HUDEP-2 (cell line): ENCODE measurements around the gene CDA.
A peak's percentile ranks its signal among the peaks of the same experiment; 100 is the strongest.

Experiments used
- DNase-seq, 76 experiments: peaks; one replicate each; lab custom pipeline; 2025; ENCODE audit not compliant: unreplicated experiment in 76 of 76; lab: John Stamatoyannopoulos, UW

CDA gene

DNA sequence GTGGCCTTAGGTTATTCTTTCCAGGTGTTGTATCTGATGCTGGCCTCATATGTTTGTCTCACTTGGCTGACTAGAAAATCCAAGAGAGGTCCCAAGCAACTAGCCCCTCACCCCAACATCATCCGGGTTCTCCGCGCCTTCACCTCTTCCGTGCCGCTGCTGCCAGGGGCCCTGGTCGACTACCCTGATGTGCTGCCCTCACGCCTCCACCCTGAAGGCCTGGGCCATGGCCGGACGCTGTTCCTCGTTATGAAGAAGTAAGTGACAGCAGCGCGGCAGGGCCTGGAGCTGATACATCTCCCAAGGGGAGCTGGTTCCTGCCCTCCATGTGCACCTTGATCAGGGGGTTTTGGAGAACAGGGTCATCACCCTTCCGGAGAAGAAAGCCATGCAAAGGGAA lies 55.5 kb downstream of the CDA start:
- DNase-seq: no peak

DNA sequence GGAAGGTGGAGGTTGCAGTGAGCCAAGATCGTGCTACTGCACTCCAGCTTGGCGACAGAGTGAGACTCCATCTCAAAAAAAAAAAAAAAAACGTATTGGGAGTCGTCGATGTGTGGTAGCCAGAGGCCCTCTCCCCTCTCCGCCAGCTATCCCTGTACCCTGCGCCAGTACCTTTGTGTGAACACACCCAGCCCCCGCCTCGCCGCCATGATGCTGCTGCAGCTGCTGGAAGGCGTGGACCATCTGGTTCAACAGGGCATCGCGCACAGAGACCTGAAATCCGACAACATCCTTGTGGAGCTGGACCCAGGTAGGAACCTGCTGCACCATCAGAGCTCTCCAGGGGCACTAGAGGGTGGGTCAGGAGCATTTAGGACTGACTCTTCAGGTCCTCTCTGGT lies 56.5 kb downstream of the CDA start:
- no peak for DNase-seq

GRCh38 chr1:20648438-20648837 lies 59.5 kb downstream of the CDA start:
- no peak for DNase-seq

DNA sequence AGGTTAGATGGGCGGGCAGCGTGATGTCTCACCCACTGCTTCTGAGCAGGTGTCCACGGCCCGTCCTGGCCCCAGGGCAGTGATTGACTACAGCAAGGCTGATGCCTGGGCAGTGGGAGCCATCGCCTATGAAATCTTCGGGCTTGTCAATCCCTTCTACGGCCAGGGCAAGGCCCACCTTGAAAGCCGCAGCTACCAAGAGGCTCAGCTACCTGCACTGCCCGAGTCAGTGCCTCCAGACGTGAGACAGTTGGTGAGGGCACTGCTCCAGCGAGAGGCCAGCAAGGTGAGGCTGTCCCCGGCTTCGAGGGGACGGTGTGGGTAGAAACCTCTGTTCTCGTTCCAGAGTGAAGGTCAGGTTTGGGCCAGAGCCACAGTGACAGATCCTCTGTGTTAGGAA lies 60.0 kb downstream of the CDA start:
- no peak for DNase-seq

DNA sequence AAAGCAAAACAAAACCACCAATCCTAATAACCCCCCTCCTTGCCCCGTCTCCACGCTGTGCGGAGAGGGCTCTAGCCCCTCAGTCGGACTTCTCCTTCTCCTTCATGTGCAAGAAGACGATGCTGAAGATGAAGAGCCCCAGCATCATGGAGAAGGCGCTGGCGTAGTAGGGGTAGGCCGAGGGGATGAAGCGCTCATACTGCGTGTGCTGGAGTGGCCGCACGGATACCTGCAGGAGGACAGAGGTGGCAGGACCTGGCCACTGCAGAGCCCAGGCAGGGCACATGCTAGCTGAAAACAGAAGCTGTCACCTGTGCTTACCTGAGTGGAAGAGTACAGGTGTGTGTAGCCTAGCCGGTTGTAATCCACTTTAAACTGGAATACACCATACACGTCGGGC lies 63.4 kb downstream of the CDA start:
- DNase-seq: no peak

DNA sequence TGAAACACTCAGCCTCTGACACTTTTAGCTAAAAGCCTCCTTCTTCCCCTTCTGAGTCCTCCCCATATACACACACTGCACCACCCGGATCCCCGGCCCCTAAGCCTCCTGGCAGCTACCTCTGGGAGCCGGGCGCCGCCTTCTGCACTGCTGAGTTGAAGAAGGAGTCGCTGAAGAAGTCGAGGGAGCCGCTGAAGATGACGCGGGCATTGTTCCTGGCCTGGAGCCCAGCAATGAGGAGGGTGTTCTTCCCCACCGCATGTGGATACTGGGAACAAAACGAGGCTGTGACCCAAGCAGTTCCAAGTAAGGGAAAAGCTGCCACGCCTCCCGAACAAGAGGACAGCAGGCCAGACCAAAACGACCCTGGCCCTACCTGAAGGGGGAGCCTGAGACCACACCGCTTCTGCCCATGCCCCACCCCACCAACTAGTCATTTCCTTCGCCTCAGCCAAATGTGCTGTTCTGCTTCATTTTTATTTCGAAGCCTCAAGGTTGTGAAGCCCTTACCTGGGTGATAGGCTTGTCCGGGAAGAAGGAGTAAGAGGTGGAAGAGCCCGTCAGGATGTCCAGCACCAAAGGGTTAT lies 65.3 kb downstream of the CDA start:
- no peak for DNase-seq

GRCh38 chr1:20657024-20657423 lies 68.1 kb downstream of the CDA start:
- no peak for DNase-seq

DNA sequence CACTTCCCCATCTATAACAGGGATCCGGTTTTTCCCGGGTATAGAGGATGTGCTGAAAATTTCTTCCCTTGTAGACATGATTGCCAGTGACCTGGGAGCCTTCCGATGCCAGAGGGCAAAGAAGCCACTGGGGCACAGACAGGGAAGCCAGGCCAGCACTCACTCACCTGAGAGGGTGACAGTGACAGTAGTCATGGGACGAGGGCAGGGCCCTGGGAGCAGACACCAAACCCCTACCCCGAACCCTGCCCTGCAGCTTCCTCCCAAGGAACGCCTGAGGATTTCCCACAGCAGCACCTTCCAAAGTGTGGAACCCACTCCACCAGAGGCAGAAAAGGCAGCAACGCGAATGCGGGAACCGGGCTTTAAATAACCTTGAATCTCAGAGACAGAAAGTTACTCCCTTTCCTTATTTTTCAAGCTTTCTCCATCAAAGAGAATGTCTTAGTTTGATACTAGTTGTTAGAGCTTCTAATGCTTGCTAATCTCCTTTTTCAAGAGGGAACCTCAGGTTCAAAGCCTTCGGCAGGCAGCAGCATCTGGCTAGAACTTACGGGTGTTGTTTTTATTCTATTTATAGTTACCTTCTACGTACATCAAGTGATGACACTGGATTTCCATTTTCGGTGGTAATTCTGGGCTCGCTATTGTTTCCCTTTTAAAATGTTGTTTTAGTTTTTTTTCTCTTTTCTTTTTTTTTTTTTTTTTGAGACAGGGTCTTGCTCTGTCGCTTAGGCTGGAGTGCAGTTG lies 69.4 kb downstream of the CDA start:
- DNase-seq: no peak

DNA sequence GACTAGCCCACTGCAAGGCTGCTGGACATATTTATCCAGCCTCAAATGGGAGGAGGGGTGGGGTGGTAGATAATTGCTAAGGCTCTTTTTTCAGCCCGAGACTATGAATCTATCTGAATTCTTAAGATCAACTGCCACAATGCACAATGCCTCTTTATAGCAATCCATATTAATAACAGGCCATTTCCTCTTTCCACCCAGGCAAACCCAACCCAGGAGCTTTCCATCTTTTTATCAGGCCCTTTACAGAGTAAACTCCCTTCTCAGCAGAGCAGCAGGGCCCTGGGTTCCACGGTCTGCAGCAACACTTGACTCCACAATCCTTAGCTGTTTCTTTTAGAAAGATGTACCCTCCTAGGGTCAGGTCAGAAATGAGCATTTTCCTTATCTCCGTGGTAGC lies 71.5 kb downstream of the CDA start:
- DNase-seq: peak in 3 of 76 experiments; percentile 3 to 16 (median 3)

DNA sequence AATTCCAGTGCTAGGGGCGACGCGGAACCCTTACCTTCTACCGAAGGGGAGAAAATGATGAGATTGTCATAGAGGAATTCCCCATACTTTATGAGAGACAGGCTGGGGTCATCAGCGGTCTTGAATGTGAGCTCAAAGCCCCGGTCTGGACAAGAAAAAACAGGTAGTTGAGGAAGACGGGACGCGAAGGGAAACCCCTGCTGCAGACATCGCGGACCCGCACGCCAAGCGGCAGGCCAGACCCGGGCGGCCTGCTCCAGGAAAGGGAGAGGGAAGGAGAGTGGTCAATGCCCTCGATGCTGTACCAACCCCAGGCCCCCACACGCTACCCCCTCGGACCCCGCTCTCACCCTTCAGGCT lies 71.9 kb downstream of the CDA start:
- DNase-seq: no peak

- DNase-seq: peak; percentile 25 to 98 (median 94)
Observed at GRCh38 chr1:20661207-20662109, 72.6 kb downstream of the CDA start, which contains the start of gene DDOST. Gene DDOST (minus strand): TSS chr1:20661369. CDS start chr1:20661350, 19 bp downstream.

GRCh38 chr1:20662110-20662475 lies 73.2 kb downstream of the CDA start:
- no peak for DNase-seq

- peak in 3 of 76 experiments; percentile 3 to 8 (median 3) for DNase-seq
Observed at GRCh38 chr1:20663365-20663764, 74.5 kb downstream of the CDA start.

- no peak for DNase-seq
Observed at GRCh38 chr1:20663969-20664715, 75.2 kb downstream of the CDA start.

GRCh38 chr1:20665726-20666125 lies 76.8 kb downstream of the CDA start:
- peak in 1 of 76 experiments; percentile 3 for DNase-seq

DNA sequence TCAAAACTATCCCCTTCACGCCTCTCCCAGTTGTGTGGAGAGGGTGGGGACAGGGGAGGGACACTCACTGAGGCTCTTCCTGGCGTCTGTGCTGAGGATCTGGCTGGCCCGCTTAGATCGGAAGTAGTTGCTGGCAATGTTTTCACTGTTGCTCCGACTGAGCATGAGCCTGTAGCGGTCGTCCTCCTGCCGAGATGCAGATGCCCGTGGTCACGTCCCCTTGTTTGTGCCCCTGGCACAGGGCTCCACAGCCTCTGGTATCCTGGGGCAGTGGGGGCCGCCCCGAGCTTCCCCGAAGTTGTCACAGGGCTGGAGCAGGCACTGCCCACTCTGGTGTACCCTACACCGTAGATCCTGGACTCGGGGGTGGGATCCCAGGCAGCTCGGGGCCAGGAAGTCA lies 77.2 kb downstream of the CDA start:
- DNase-seq: no peak

DNA sequence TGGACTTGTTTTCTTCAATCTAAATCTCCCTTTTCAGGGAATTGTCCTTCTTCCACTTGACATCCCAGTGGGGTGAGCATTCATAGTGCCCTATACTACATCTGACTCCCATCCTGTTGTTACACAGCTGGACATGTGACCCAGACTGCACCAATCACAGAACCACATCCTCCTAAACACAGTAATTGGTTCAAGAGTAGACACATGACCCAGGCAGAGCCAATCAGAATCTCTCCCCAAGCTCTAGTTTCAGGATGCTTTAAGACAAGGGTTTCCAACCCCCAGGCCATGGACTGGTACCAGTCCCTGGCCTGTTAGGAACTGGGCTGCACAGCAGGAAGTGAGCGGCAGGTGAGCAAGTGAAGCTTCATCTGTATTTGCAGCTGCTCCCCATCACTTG lies 77.9 kb downstream of the CDA start:
- peak in 2 of 76 experiments; percentile 3 to 15 for DNase-seq
